GM23338 (cell line): ENCODE results near the gene ZNF419. TPM values are rescaled to one million over a fixed set of nuclear protein-coding genes. Genes with fewer than 3 reads are reported as not detected.
"Not testable (repeated sequence)": the region's sequence is repeated elsewhere in the genome, so short reads cannot be mapped to it uniquely, and the experiment has no call there.

Experiments
- ATAC-seq: fragments of 200-7000 bp; cut with Tn5 transposase; 3 replicates; pipeline ENCODE4 v1.9.1; 2020
- DNase-seq: peaks from one replicate; pipeline ENCODE4 v3.0.0-alpha.2; 2015; ENCODE audit warnings: low spot score
- H2AFZ ChIP-seq: fragments of 200-600 bp; sonication (generic); 2 replicates; pipeline ENCODE4 v1.8.0; 2016; ENCODE audit warnings: antibody characterized with exemption, mild to moderate bottlenecking, moderate library complexity
- H3F3A ChIP-seq: fragments of 200-600 bp; sonication (generic); replicated peaks from 2 replicates; pipeline ENCODE4 v1.8.0; 2017; ENCODE audit warnings: antibody characterized with exemption, mixed run types, low read depth
- H3K27ac ChIP-seq: fragments of 200-600 bp; sonication (generic); 2 replicates; pipeline ENCODE4 v1.6.1; 2016; ENCODE audit warnings: low read depth
- H3K27me3 ChIP-seq: fragments of 200-600 bp; sonication (generic); 2 replicates; pipeline ENCODE4 v1.8.0; 2016; ENCODE audit warnings: mild to moderate bottlenecking, mixed run types, moderate library complexity; ENCODE audit not compliant: insufficient read depth
- H3K36me3 ChIP-seq: fragments of 200-600 bp; sonication (generic); 2 replicates; pipeline ENCODE4 v1.8.0; 2016; ENCODE audit warnings: mild to moderate bottlenecking; ENCODE audit not compliant: insufficient read depth
- H3K4me1 ChIP-seq: fragments of 200-600 bp; sonication (generic); 2 replicates; pipeline ENCODE4 v1.8.0; 2016; ENCODE audit warnings: mild to moderate bottlenecking, moderate library complexity; ENCODE audit not compliant: insufficient read depth
- H3K4me2 ChIP-seq: fragments of 200-600 bp; sonication (generic); 2 replicates; pipeline ENCODE4 v1.7.1; 2017; ENCODE audit warnings: mixed run types
- H3K4me3 ChIP-seq: fragments of 200-600 bp; sonication (generic); 2 replicates; pipeline ENCODE4 v1.6.1; 2016; ENCODE audit warnings: mixed run types
- H3K79me2 ChIP-seq: fragments of 200-600 bp; sonication (generic); replicated peaks from 2 replicates; pipeline ENCODE4 v1.8.0; 2017; ENCODE audit warnings: mild to moderate bottlenecking; ENCODE audit not compliant: insufficient read depth
- H3K9me2 ChIP-seq: fragments of 200-600 bp; sonication (generic); 2 replicates; pipeline ENCODE4 v1.8.0; 2017; ENCODE audit not compliant: insufficient read depth
- H4K20me1 ChIP-seq: fragments of 200-600 bp; sonication (generic); replicated peaks from 2 replicates; pipeline ENCODE4 v1.8.0; 2017; ENCODE audit warnings: mild to moderate bottlenecking; ENCODE audit not compliant: insufficient read depth
- H3K27ac Mint-ChIP-seq: 2 replicates; pipeline ENCODE4 v1.8.0; 2020; ENCODE audit warnings: inconsistent platforms, mild to moderate bottlenecking, moderate library complexity, mixed read lengths
- H3K27me3 Mint-ChIP-seq: 3 replicates; pipeline ENCODE4 v1.8.0; 2022; ENCODE audit warnings: low read depth, mild to moderate bottlenecking, moderate library complexity, mixed read lengths, inconsistent platforms; ENCODE audit not compliant: insufficient read depth, poor library complexity
- H3K36me3 Mint-ChIP-seq: 3 replicates; pipeline ENCODE4 v1.8.0; 2021; ENCODE audit warnings: low read depth, mild to moderate bottlenecking, inconsistent platforms, moderate library complexity, mixed read lengths
- H3K4me1 Mint-ChIP-seq: 3 replicates; pipeline ENCODE4 v1.8.0; 2020; ENCODE audit warnings: mild to moderate bottlenecking, inconsistent platforms, mixed read lengths
- H3K4me3 Mint-ChIP-seq: 3 replicates; pipeline ENCODE4 v1.8.0; 2021; ENCODE audit warnings: moderate library complexity, mild to moderate bottlenecking, inconsistent platforms, mixed read lengths
- H3K9me3 Mint-ChIP-seq: 3 replicates; pipeline ENCODE4 v1.8.0; 2020; ENCODE audit warnings: moderate library complexity, mild to moderate bottlenecking, inconsistent platforms, mixed read lengths
- CTCF ChIP-seq, 2 experiments: fragments of 200-600 bp in 1 of 2; sonication (generic) in 1 of 2; conservative IDR thresholded peaks; 2 replicates each; pipeline versions ENCODE4 v1.5.1 to v1.6.1; 2016 to 2017; ENCODE audit warnings: antibody characterized with exemption in 2 of 2, low read depth in 2 of 2, mild to moderate bottlenecking in 2 of 2, moderate library complexity in 1 of 2
- ETS1 ChIP-seq: IDR thresholded peaks from 2 replicates; pipeline ENCODE4 v1.6.1; 2016; ENCODE audit warnings: antibody characterized with exemption
- EZH2phosphoT487 ChIP-seq: fragments of 200-600 bp; sonication (generic); IDR thresholded peaks from one replicate; pipeline ENCODE4 v1.8.1; 2018; ENCODE audit warnings: antibody characterized with exemption; ENCODE audit not compliant: unreplicated experiment
- JUNB ChIP-seq: IDR thresholded peaks from one replicate; pipeline ENCODE4 v1.6.1; 2016; ENCODE audit warnings: antibody characterized with exemption; ENCODE audit not compliant: unreplicated experiment
- NANOG ChIP-seq: IDR thresholded peaks from 2 replicates; pipeline ENCODE4 v1.6.1; 2016; ENCODE audit warnings: antibody characterized with exemption, borderline replicate concordance
- POLR2AphosphoS5 ChIP-seq: IDR thresholded peaks from 2 replicates; pipeline ENCODE4 v1.6.1; 2016; ENCODE audit warnings: antibody characterized with exemption, low read depth
- REST ChIP-seq: IDR thresholded peaks from one replicate; pipeline ENCODE4 v1.6.1; 2018; ENCODE audit warnings: antibody characterized with exemption; ENCODE audit not compliant: unreplicated experiment
- STAT1 ChIP-seq: IDR thresholded peaks from one replicate; pipeline ENCODE4 v1.6.1; 2016; ENCODE audit warnings: antibody characterized with exemption; ENCODE audit not compliant: unreplicated experiment
- ZNF114 ChIP-seq: fragments of 250-450 bp; sonication (Bioruptor Pico); IDR thresholded peaks from 2 replicates; pipeline ENCODE4 v1.5.0; 2020; ENCODE audit warnings: mild to moderate bottlenecking, moderate library complexity
- polyA plus RNA-seq: library from polyadenylated mRNA; unstranded; fragments of >200 nt; fragmentation: Nextera tagmentation; extraction: Ambion mirVana; gene quantifications from 2 replicates; pipeline ENCODE4 v1.2.1, GENCODE V29; 2016
- total RNA-seq: library from RNA; depleted of rRNA; stranded (reverse); fragments of >200 nt; shearing (Covaris generic); gene quantifications from 2 replicates; pipeline ENCODE4 v1.2.3, GENCODE V29; 2014

The ZNF419 gene
- total and polyA plus RNA-seq, 2 experiments from 2014 or later = 5.4 to 11.0 TPM

- TF ChIP-seq REST = no peak
- no peak for TF ChIP-seq POLR2AphosphoS5
- no peak for TF ChIP-seq ETS1
- TF ChIP-seq JUNB = no peak
Observed at GRCh38 chr19:57512845-57513244, 25.3 kb downstream of the ZNF419 start (continued).

- no peak for ATAC-seq
- Histone ChIP-seq H3K27me3 (no peaks in the 10 kb centered on the region), H3K4me3 (no peak overlapping the region), H3K4me1 (no peaks in the 10 kb centered on the region), H4K20me1 (no peaks in the 10 kb centered on the region), H3K9me2 (no peaks in the 10 kb centered on the region), H2AFZ (no peak overlapping the region), H3K4me2 (no peak overlapping the region), H3K79me2 (no peaks in the 10 kb centered on the region), H3K27ac (no peak overlapping the region), H3K36me3 (no peaks in the 10 kb centered on the region), H3F3A (no peaks in the 10 kb centered on the region)
- peaks cover 49% of the 10 kb centered on the region for H3K36me3 Mint-ChIP-seq
- H3K27ac Mint-ChIP-seq = no peak overlapping the region
- no peak overlapping the region for H3K4me3 Mint-ChIP-seq
- H3K4me1 Mint-ChIP-seq = no peaks in the 10 kb centered on the region
- peaks cover 3% of the 10 kb centered on the region for H3K27me3 Mint-ChIP-seq
- H3K9me3 Mint-ChIP-seq = peaks cover 39% of the 10 kb centered on the region
- no peak for TF ChIP-seq EZH2phosphoT487
- TF ChIP-seq ETS1 = no peak
- no peak for TF ChIP-seq STAT1
- no peak for TF ChIP-seq REST
- TF ChIP-seq JUNB = no peak
- no peak for TF ChIP-seq POLR2AphosphoS5
- TF ChIP-seq NANOG = no peak
- TF ChIP-seq CTCF (conservative IDR thresholded peaks at IDR 0.05; ENCODE audit: low read depth in 2 of 2) = no peak
- TF ChIP-seq ZNF114 (CRISPR knock-in tag) = no peak
- DNase-seq = no peak
Observed at GRCh38 chr19:57515255-57515654, 27.7 kb downstream of the ZNF419 start.

- not testable (repeated sequence) for H2AFZ ChIP-seq
Observed at GRCh38 chr19:57518021-57518420, 30.5 kb downstream of the ZNF419 start.

More at GRCh38 chr19:57518021-57518420, 30.5 kb downstream of the ZNF419 start:
- not testable (repeated sequence) for DNase-seq, H3K27ac Mint-ChIP-seq, H3K4me2 ChIP-seq, H3K4me1 Mint-ChIP-seq, H3K79me2 ChIP-seq, H3K4me3 Mint-ChIP-seq, H3K27me3 ChIP-seq, H3K4me1 ChIP-seq, H3K27ac ChIP-seq, H3K27me3 Mint-ChIP-seq, H4K20me1 ChIP-seq, H3K36me3 ChIP-seq, H3K4me3 ChIP-seq, ATAC-seq, H3F3A ChIP-seq, H3K9me2 ChIP-seq
- H3K36me3 Mint-ChIP-seq = peaks cover 33% of the 10 kb centered on the region
- peaks cover 21% of the 10 kb centered on the region for H3K9me3 Mint-ChIP-seq
